Measurements from ENCODE around the gene TMEM135. TPM values are rescaled to one million over a fixed set of nuclear protein-coding genes. Genes with fewer than 3 reads are reported as not detected.

Gene TMEM135
- total and polyA plus RNA-seq, 2 donors from 2014 or later: 12.0 to 24.6 TPM

- DNase-seq: no peak
- intact Hi-C loops (cut with DNase I): no loop called here
- no peaks in the 10 kb centered on the region for H3K9me3 ChIP-seq (ENCODE audit: control insufficient read depth in 2 of 3, insufficient read depth in 1 of 3, low read length in 3 of 3)
- FAIRE-seq: no peak
- no peaks in the 10 kb centered on the region for H3K27me3 ChIP-seq (ENCODE audit: control insufficient read depth, insufficient read depth, low read length)
- no peak overlapping the region for H3K27ac ChIP-seq (ENCODE audit: low read depth in 2 of 2, low read length in 2 of 2)
- H3K36me3 ChIP-seq (ENCODE audit: control insufficient read depth in 2 of 3, insufficient read depth in 3 of 3, low read length in 3 of 3): no peaks in the 10 kb centered on the region
- H3K4me3 ChIP-seq (ENCODE audit: low read length in 3 of 3): no peak overlapping the region
- no peak overlapping the region for H3K9ac ChIP-seq (ENCODE audit: low read length in 3 of 3)
- no peaks in the 10 kb centered on the region for H3K4me1 ChIP-seq (ENCODE audit: control insufficient read depth in 2 of 3, insufficient read depth in 2 of 3, low read depth in 1 of 3, low read length in 3 of 3)
- TF ChIP-seq, protein P1, sequence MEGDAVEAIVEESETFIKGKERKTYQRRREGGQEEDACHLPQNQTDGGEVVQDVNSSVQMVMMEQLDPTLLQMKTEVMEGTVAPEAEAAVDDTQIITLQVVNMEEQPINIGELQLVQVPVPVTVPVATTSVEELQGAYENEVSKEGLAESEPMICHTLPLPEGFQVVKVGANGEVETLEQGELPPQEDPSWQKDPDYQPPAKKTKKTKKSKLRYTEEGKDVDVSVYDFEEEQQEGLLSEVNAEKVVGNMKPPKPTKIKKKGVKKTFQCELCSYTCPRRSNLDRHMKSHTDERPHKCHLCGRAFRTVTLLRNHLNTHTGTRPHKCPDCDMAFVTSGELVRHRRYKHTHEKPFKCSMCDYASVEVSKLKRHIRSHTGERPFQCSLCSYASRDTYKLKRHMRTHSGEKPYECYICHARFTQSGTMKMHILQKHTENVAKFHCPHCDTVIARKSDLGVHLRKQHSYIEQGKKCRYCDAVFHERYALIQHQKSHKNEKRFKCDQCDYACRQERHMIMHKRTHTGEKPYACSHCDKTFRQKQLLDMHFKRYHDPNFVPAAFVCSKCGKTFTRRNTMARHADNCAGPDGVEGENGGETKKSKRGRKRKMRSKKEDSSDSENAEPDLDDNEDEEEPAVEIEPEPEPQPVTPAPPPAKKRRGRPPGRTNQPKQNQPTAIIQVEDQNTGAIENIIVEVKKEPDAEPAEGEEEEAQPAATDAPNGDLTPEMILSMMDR (IDR thresholded peaks at IDR 0.05; ENCODE audit: borderline replicate concordance, extremely low read depth, insufficient read depth): no peak
Measured at GRCh38 chr11:87007963-87008362, 29.8 kb upstream of the TMEM135 start.

- Histone ChIP-seq H3K36me3 (ENCODE audit: control insufficient read depth in 2 of 3, insufficient read depth in 3 of 3, low read length in 3 of 3) (no peaks in the 10 kb centered on the region), H3K9me3 (ENCODE audit: control insufficient read depth in 2 of 3, insufficient read depth in 1 of 3, low read length in 3 of 3) (no peaks in the 10 kb centered on the region), H3K27ac (ENCODE audit: low read depth in 2 of 2, low read length in 2 of 2) (no peak overlapping the region), H3K27me3 (ENCODE audit: control insufficient read depth, insufficient read depth, low read length) (no peaks in the 10 kb centered on the region), H3K9ac (ENCODE audit: low read length in 3 of 3) (no peak overlapping the region), H3K4me3 (ENCODE audit: low read length in 3 of 3) (no peak overlapping the region), H3K4me1 (ENCODE audit: control insufficient read depth in 2 of 3, insufficient read depth in 2 of 3, low read depth in 1 of 3, low read length in 3 of 3) (no peaks in the 10 kb centered on the region)
- DNase-seq (no peak), FAIRE-seq (no peak)
- TF ChIP-seq, protein P1 (IDR thresholded peaks at IDR 0.05; ENCODE audit: borderline replicate concordance, extremely low read depth, insufficient read depth): no peak
- intact Hi-C loops (cut with DNase I): no loop called here
Measured at GRCh38 chr11:87012089-87012488, 25.6 kb upstream of the TMEM135 start.

DNA sequence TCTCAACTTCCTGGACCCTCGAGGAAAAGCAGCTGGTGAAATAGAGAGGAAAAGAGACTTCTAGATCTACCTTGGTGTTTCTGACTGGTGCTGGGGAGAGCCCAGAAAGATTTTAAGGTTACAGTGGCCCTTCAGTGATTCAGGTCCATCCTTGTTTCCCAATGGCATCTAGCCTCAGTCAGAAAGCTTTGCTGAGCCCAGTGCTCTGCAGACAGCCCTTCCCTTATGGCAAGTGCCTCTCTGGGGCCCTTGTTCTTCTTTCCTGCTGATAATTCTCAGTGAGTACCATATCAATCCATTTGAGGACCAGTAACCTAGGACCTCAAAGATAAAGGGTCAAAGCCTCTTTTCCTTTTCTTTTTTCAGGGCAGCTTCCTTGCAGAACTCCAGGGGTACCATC is 25.1 kb upstream of the TMEM135 start:
- H3K9me3 ChIP-seq (ENCODE audit: control insufficient read depth in 2 of 3, insufficient read depth in 1 of 3, low read length in 3 of 3): no peaks in the 10 kb centered on the region
- TF ChIP-seq, protein P1 (IDR thresholded peaks at IDR 0.05; ENCODE audit: borderline replicate concordance, extremely low read depth, insufficient read depth): no peak
- FAIRE-seq (no peak), DNase-seq (peak in 1 of 5 donors; percentile 18)
- no peaks in the 10 kb centered on the region for H3K27me3 ChIP-seq (ENCODE audit: control insufficient read depth, insufficient read depth, low read length)
- H3K27ac ChIP-seq (ENCODE audit: low read depth in 2 of 2, low read length in 2 of 2): no peak overlapping the region
- H3K36me3 ChIP-seq (ENCODE audit: control insufficient read depth in 2 of 3, insufficient read depth in 3 of 3, low read length in 3 of 3): no peaks in the 10 kb centered on the region
- intact Hi-C loops (cut with DNase I): no loop called here
- H3K9ac ChIP-seq (ENCODE audit: low read length in 3 of 3): no peak overlapping the region
- H3K4me3 ChIP-seq (ENCODE audit: low read length in 3 of 3): no peak overlapping the region
- H3K4me1 ChIP-seq (ENCODE audit: control insufficient read depth in 2 of 3, insufficient read depth in 2 of 3, low read depth in 1 of 3, low read length in 3 of 3): no peaks in the 10 kb centered on the region

Measured in kidney (tissue), 14 donors.